Mononuclear cell (primary cell): ENCODE results near the gene PDCD10. TPM values are rescaled to one million over a fixed set of nuclear protein-coding genes. Genes with fewer than 3 reads are reported as not detected.

Experiments used
- total RNA-seq: library from RNA; depleted of rRNA; stranded (reverse); fragments of >200 nt; gene quantifications from one replicate; pipeline ENCODE4 v1.2.3, GENCODE V29; 2012

PDCD10 gene
- total RNA-seq, 1 donor: 82.0 TPM

Other genes with a start within 250 kb of the PDCD10 start
- gene WDR49, start 81.0 kb downstream of the PDCD10 start, total RNA-seq: 4.8 TPM
- gene SERPINI1, start 829 bp upstream of the PDCD10 start, total RNA-seq: 2.5 TPM